HEK293T (cell line): ENCODE data around the gene MPLKIP.

Source experiments
- CTCF ChIA-PET: fragments of 350-600 bp; formaldehyde crosslinking; extraction: SDS; loops from one replicate; lab custom pipeline; 2021; ENCODE audit warnings: antibody characterized with exemption, inconsistent platforms; lab: Yijun Ruan, JAX
- POLR2A ChIA-PET: fragments of 350-600 bp; formaldehyde crosslinking; extraction: SDS; loops from one replicate; lab custom pipeline; 2020; ENCODE audit warnings: antibody characterized with exemption, inconsistent platforms; lab: Yijun Ruan, JAX
- DNase-seq: peaks from one replicate; pipeline ENCODE4 v3.0.0; 2012; ENCODE audit warnings: mixed read lengths; ENCODE audit errors: extremely low spot score
- ARNT ChIP-seq: fragments of 450-650 bp; IDR thresholded peaks from 2 replicates; pipeline ENCODE4 v1.6.1; 2017; ENCODE audit warnings: mild to moderate bottlenecking
- BHLHE40 ChIP-seq: fragments of 450-650 bp; IDR thresholded peaks from 2 replicates; pipeline ENCODE4 v1.6.1; 2016; ENCODE audit warnings: mild to moderate bottlenecking, moderate library complexity, borderline replicate concordance
- CTBP1 ChIP-seq: fragments of 450-650 bp; IDR thresholded peaks from 2 replicates; pipeline ENCODE4 v1.6.1; 2016; ENCODE audit warnings: borderline replicate concordance
- ELF4 ChIP-seq: fragments of 450-650 bp; IDR thresholded peaks from 2 replicates; pipeline ENCODE4 v1.6.1; 2017; ENCODE audit warnings: antibody characterized with exemption
- FOXA1 ChIP-seq: fragments of 450-650 bp; IDR thresholded peaks from 2 replicates; pipeline ENCODE4 v1.6.1; 2016; ENCODE audit warnings: mild to moderate bottlenecking
- FOXK2 ChIP-seq: fragments of 450-650 bp; IDR thresholded peaks from 2 replicates; pipeline ENCODE4 v1.6.1; 2016; ENCODE audit warnings: mild to moderate bottlenecking
- FOXM1 ChIP-seq: fragments of 450-650 bp; IDR thresholded peaks from 2 replicates; pipeline ENCODE4 v1.6.1; 2017; ENCODE audit warnings: mild to moderate bottlenecking, borderline replicate concordance
- HDGF ChIP-seq: fragments of 450-650 bp; IDR thresholded peaks from 2 replicates; pipeline ENCODE4 v1.6.1; 2017; ENCODE audit warnings: antibody characterized with exemption, borderline replicate concordance
- L3MBTL2 ChIP-seq: fragments of 450-650 bp; conservative IDR thresholded peaks from 2 replicates; pipeline ENCODE4 v1.6.1; 2016; ENCODE audit warnings: mild to moderate bottlenecking
- LEF1 ChIP-seq: fragments of 450-650 bp; IDR thresholded peaks from 2 replicates; pipeline ENCODE4 v1.6.1; 2017; ENCODE audit warnings: mild to moderate bottlenecking, borderline replicate concordance
- NFRKB ChIP-seq: fragments of 450-650 bp; IDR thresholded peaks from 2 replicates; pipeline ENCODE4 v1.6.1; 2016; ENCODE audit warnings: mild to moderate bottlenecking, moderate library complexity
- SP1 ChIP-seq: fragments of 450-650 bp; IDR thresholded peaks from 2 replicates; pipeline ENCODE4 v1.6.1; 2017
- SUZ12 ChIP-seq: fragments of 450-650 bp; IDR thresholded peaks from 2 replicates; pipeline ENCODE4 v1.6.1; 2016; ENCODE audit warnings: mild to moderate bottlenecking
- TARDBP ChIP-seq: fragments of 450-650 bp; IDR thresholded peaks from 2 replicates; pipeline ENCODE4 v1.6.1; 2016
- ZNF384 ChIP-seq: fragments of 450-650 bp; IDR thresholded peaks from 2 replicates; pipeline ENCODE4 v1.6.1; 2016
- TF ChIP-seq, protein P1 (sequence below): fragments of 450-650 bp; IDR thresholded peaks from 2 replicates; pipeline ENCODE4 v1.6.1; 2016

MPLKIP gene

DNA sequence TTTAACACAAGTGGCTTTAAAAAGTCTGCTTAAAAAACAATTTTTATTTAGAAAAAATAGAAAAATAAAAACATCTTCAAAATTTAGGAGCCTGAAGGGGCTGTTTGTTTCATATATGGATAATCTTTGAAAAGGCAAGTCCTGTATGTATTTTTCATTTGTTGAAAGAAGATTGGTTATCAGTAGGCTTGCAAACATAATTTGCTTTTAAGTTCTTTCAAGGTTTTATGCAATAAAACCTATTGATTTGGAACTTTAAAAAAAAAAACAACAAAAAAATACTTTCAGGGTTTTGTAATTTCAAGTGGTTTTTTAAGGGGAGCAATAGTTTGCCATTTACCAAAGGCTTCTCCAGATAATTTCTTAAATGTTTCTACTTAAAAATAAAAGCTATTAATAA is 35.6 kb downstream of the MPLKIP start:
- CTCF ChIA-PET, result no interaction called here
- TF ChIP-seq CTBP1 (no peak), BHLHE40 (no peak), FOXM1 (no peak), ARNT (no peak), SUZ12 (no peak), L3MBTL2 (no peak), ZNF384 (no peak), FOXA1 (no peak)
- POLR2A ChIA-PET, result no interaction called here
- no peak for DNase-seq

DNA sequence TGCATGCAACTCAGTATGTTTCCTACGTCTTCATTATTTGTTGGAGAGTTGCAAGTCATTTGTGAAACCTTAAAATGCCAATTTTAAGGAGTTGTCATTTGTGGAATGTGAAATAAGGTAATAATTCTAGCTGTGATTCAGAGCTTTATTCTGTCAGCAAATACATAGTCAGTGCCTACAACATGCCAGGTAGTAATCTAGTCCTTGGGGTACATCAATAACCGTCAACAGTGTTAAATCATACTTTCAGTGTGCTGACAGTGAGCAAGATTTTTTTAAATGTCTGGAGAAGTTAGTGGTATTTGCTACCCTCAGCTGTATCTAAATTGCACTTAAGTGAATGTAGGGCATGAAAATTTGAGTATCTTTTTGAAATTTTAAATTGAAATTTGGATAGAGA is 36.7 kb downstream of the MPLKIP start:
- ChIA-PET POLR2A (interaction anchor here (1.1 kb wide), 1 partner anchor 36 kb away, joined by 3 read pairs; the partner anchor contains the start of gene MPLKIP), CTCF (interaction anchor here (0.6 kb wide), 1 partner anchor 202 kb away, joined by 3 read pairs; no protein-coding TSS in a partner anchor)
- no peak for TF ChIP-seq ELF4
- TF ChIP-seq, protein P1, sequence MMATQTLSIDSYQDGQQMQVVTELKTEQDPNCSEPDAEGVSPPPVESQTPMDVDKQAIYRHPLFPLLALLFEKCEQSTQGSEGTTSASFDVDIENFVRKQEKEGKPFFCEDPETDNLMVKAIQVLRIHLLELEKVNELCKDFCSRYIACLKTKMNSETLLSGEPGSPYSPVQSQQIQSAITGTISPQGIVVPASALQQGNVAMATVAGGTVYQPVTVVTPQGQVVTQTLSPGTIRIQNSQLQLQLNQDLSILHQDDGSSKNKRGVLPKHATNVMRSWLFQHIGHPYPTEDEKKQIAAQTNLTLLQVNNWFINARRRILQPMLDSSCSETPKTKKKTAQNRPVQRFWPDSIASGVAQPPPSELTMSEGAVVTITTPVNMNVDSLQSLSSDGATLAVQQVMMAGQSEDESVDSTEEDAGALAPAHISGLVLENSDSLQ, result peak; percentile 15; the same call in 1 of the 2 replicates
- DNase-seq, result no peak

DNA sequence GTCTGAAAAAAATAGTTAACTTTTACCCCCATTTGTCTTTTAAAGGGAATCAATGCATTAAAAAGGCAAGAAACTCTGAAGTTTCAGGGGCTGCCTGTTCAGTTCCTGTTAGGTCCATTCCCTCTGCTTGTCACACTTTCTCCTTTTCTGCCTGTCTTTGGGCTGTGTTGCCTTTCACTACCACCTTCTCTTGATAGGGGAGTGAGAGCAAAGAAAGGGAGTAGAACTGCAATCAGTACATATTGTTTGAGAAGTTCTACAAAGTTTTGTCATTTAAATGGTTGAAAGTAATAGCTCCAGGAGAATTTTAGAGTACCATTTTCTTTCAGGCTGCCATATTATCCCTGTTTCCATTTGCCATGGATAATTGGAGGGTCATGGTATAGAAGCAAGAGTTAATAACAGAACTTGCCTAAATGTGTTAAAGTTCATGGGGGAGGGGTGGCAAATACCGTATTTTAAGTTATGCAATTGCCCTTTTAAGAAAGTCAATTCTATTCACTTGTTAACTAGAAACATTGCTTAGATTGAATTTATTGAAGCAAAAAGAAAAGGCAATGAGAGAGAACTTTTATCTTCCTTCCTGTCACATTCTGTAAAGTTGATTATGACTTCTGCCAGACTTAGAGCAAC is 38.6 kb downstream of the MPLKIP start:
- TF ChIP-seq CTBP1 (no peak), FOXM1 (no peak), HDGF (no peak), BHLHE40 (no peak), SP1 (no peak), TARDBP (no peak), LEF1 (no peak), L3MBTL2 (no peak), ELF4 (no peak), FOXA1 (no peak), NFRKB (no peak), SUZ12 (no peak), FOXK2 (no peak), ZNF384 (no peak), ARNT (no peak)
- ChIA-PET CTCF (no interaction called here), POLR2A (no interaction called here)
- DNase-seq, result no peak

DNA sequence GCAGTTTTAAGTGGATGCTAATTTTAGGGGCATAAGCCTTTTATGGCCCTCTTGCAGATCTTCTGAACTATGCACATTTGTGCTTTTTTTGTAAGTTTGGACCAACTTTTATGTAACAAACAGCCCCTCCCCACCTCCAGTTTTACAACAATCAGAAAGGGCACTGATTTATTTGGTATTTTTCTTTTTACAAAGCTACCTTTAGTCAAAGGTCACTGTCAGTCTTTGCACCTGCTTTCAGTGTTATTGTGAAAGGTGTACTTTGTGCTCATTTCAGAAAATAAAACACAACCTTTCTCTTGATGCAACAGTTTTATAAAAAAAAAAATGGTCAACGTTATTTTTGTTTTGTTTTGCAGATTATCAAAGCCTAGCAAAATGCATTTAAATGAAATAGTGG is 39.2 kb downstream of the MPLKIP start:
- POLR2A ChIA-PET, result no interaction called here
- DNase-seq, result no peak
- TF ChIP-seq LEF1 (no peak), CTBP1 (no peak)
- CTCF ChIA-PET, result no interaction called here

DNA sequence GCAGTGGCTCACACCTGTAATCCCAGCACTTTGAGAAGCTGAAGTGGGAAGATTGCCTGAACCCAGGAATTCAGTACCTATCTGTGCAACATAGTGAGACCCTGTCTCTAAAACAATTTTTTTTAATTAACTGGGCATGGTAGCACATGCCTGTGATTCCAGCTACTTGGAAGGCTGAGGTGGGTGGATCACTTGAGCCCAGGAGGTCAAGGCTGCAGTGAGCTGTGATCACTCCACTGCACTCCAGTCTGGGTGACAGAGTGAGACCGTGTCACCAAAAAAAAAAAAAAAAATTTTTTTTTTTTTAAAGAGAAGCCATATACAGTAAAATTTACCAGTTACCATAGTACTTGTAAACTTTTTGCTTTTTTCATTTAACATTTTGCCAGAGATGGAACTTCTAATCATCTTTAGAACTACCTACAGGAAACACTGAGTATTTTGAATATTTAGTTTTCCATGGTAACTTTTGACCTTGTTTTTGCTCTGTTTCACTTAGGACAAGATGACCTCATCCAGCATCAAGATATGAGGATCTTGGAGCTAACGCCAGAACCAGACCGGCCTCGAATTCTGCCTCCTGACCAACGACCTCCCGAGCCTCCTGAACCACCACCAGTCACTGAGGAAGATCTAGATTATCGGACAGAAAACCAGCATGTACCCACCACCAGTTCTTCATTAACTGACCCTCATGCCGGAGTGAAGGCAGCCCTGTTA is 40.6 kb downstream of the MPLKIP start:
- ChIA-PET CTCF (interaction anchor here (0.6 kb wide), 1 partner anchor 640 kb away, joined by 3 read pairs; no protein-coding TSS in a partner anchor), POLR2A (no interaction called here)
- TF ChIP-seq TARDBP, result no peak
- DNase-seq, result no peak

DNA sequence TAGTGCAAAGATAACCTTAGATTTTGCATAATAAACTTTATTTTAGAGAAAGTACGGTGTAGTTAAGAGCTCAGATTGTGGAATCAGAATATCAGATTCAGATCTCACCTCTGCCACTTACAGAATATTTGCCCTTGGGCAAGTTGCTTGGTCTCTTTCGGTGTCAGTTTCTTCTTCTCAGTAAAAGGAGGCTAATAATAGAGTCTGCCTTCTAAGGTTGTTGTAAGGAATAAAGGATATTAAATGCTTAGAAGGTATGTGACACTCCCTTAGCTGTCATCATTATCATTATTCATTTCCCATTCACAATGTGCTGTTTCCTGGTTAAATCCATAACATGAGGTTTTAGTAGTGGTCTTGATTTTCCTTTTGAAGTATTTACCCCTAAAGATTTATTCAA is 42.2 kb downstream of the MPLKIP start:
- TF ChIP-seq ELF4 (no peak), BHLHE40 (no peak), NFRKB (no peak), HDGF (no peak)
- DNase-seq, result no peak
- CTCF ChIA-PET, result interaction anchor here (0.7 kb wide), 1 partner anchor 1149 kb away, joined by 3 read pairs; no protein-coding TSS in a partner anchor
- POLR2A ChIA-PET, result no interaction called here

DNA sequence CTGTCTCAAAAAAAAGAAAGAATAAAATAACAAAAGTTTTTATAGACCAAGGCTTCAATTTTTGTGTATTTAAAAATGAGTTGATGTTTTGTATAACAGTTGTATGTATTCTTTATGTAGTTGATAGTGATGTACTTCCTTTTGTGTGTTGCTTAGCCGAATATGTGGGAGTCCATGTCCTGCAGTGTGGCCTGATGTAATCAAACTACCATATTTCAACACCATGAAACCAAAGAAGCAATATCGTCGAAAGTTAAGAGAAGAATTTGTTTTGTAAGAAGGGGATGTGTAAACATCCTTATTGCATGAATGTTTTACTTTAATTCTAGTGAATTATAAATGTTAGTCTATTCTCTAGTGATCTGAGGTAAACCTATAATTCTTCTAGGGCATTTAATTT is 56.6 kb downstream of the MPLKIP start:
- CTCF ChIA-PET, result no interaction called here
- DNase-seq, result no peak
- POLR2A ChIA-PET, result no interaction called here
- no peak for TF ChIP-seq FOXK2
- TF ChIP-seq ZNF384, result no peak
- no peak for TF ChIP-seq L3MBTL2
- TF ChIP-seq, protein P1, result no peak
- no peak for TF ChIP-seq CTBP1
- TF ChIP-seq HDGF, result no peak
- no peak for TF ChIP-seq FOXA1
- TF ChIP-seq FOXM1, result no peak
